HG03280 (cell line): ENCODE results near the gene B3GNT8.
"Not testable (repeated sequence)": the region's sequence is repeated elsewhere in the genome, so short reads cannot be mapped to it uniquely, and the experiment has no call there.

Source experiments
- ATAC-seq: cut with Tn5 transposase; IDR thresholded peaks from one replicate; pipeline ENCODE4 v1.9.1; 2021; ENCODE audit warnings: mild to moderate bottlenecking, moderate library complexity; ENCODE audit not compliant: unreplicated experiment

Gene B3GNT8

GRCh38 chr19:41420101-41420880 is 6.9 kb downstream of the B3GNT8 start:
- no peak for ATAC-seq

- no peak for ATAC-seq
These were observed 10.9 kb downstream of the B3GNT8 start for GRCh38 chr19:41416194-41416674.

- no peak for ATAC-seq
These were observed 12.0 kb downstream of the B3GNT8 start for GRCh38 chr19:41415154-41415571.

- no peak for ATAC-seq
These were observed 12.7 kb downstream of the B3GNT8 start for GRCh38 chr19:41414461-41414860.

- no peak for ATAC-seq
These were observed 13.2 kb downstream of the B3GNT8 start for GRCh38 chr19:41413947-41414346.

GRCh38 chr19:41412953-41413352 is 14.2 kb downstream of the B3GNT8 start:
- no peak for ATAC-seq

- ATAC-seq: no peak
These were observed 15.3 kb downstream of the B3GNT8 start for GRCh38 chr19:41411968-41412265.

- no peak for ATAC-seq
These were observed 15.8 kb downstream of the B3GNT8 start for GRCh38 chr19:41411100-41411967.

GRCh38 chr19:41410336-41411054 is 16.7 kb downstream of the B3GNT8 start:
- ATAC-seq: no peak

GRCh38 chr19:41409288-41409687 is 17.9 kb downstream of the B3GNT8 start:
- no peak for ATAC-seq

- ATAC-seq: not testable (repeated sequence)
These were observed 18.3 kb downstream of the B3GNT8 start for GRCh38 chr19:41408846-41409245.

- ATAC-seq: no peak
These were observed 18.9 kb downstream of the B3GNT8 start for GRCh38 chr19:41408256-41408655.

GRCh38 chr19:41407271-41407670 is 19.9 kb downstream of the B3GNT8 start:
- ATAC-seq: no peak

GRCh38 chr19:41405776-41406175 is 21.4 kb downstream of the B3GNT8 start:
- no peak for ATAC-seq

GRCh38 chr19:41403181-41403970 is 23.8 kb downstream of the B3GNT8 start:
- no peak for ATAC-seq

GRCh38 chr19:41402010-41402409 is 25.2 kb downstream of the B3GNT8 start:
- ATAC-seq: no peak

GRCh38 chr19:41401483-41401882 is 25.7 kb downstream of the B3GNT8 start:
- ATAC-seq: no peak

GRCh38 chr19:41399525-41399924 is 27.6 kb downstream of the B3GNT8 start:
- ATAC-seq: no peak

- ATAC-seq: no peak
These were observed 28.1 kb downstream of the B3GNT8 start for GRCh38 chr19:41399091-41399490.

- no peak for ATAC-seq
These were observed 28.6 kb downstream of the B3GNT8 start for GRCh38 chr19:41398598-41398997.

- ATAC-seq: no peak
These were observed 29.1 kb downstream of the B3GNT8 start for GRCh38 chr19:41398050-41398418.
